Astrocyte (in vitro differentiated cells and primary cell): ENCODE data around the gene PAOX.

ENCODE experiments used
- EZH2 ChIP-seq: IDR thresholded peaks from 2 replicates; pipeline ENCODE4 v1.6.1; 2012; ENCODE audit warnings: mild to moderate bottlenecking, low read length, inconsistent platforms; ENCODE audit not compliant: insufficient read depth
- TF ChIP-seq, protein P1 (sequence below): IDR thresholded peaks from 2 replicates; pipeline ENCODE4 v1.5.1; 2011; ENCODE audit warnings: low read depth, mild to moderate bottlenecking, inconsistent platforms, low read length, moderate library complexity; ENCODE audit not compliant: insufficient read depth

DNA sequence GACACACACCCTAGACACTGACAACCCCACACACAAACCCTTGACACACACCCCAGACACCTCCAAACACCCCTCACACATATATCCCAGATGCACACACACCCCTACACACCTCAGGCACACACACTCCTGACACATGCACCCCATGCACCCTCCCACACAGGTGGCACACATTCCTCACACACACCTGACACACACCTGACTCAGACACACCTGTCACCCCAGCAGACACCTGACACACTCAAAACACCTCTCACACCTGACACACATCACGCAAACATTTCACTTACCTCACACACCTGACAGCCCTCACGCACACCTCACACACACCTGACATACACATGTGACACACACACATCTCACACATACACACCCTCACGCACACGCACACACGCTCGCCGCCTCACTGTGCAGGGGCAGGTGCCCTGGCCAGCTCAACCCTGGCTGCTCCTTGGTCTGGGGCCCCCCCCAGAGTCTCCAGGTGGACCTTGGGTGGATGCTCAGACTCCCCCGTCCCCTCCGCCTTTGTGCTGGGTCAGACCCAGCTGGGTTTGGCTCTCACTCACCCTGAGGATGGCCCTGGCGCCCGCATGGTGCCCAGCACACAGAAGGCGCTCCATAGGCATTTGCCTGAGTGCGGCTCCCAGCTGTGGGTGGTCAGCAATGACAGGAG is 39.2 kb upstream of the PAOX start:
- TF ChIP-seq, protein P1, sequence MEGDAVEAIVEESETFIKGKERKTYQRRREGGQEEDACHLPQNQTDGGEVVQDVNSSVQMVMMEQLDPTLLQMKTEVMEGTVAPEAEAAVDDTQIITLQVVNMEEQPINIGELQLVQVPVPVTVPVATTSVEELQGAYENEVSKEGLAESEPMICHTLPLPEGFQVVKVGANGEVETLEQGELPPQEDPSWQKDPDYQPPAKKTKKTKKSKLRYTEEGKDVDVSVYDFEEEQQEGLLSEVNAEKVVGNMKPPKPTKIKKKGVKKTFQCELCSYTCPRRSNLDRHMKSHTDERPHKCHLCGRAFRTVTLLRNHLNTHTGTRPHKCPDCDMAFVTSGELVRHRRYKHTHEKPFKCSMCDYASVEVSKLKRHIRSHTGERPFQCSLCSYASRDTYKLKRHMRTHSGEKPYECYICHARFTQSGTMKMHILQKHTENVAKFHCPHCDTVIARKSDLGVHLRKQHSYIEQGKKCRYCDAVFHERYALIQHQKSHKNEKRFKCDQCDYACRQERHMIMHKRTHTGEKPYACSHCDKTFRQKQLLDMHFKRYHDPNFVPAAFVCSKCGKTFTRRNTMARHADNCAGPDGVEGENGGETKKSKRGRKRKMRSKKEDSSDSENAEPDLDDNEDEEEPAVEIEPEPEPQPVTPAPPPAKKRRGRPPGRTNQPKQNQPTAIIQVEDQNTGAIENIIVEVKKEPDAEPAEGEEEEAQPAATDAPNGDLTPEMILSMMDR: no peak
- no peak for TF ChIP-seq EZH2
